Measurements from ENCODE around the gene PILRB. TPM values are rescaled to one million over a fixed set of nuclear protein-coding genes. Genes with fewer than 3 reads are reported as not detected.
"Not testable (repeated sequence)": the region's sequence is repeated elsewhere in the genome, so short reads cannot be mapped to it uniquely, and the experiment has no call there.

PILRB gene
- total RNA-seq, 1 donor from 2014 or later = 40.1 TPM

DNA sequence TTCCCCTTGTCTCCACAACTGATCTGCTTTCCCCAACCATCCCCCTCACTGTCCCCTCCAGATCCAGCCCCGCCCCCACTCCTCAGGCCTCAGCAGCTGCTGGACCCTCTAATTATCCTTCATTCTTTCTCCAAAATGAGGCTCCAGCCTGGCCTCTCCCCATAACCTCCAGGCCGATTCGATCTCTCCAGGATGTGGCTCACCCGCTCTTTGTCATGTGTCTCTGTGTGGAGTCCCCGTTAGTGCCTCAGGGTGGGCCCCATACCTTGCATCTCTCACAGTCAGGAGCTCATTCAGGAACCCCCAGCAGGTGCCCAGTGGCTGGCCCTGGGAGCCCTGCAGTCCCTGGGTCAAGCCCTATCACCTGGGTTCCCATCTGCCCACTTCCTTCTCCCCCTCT lies 16.7 kb downstream of the PILRB start:
- no peaks in the 10 kb centered on the region for H3K36me3 Mint-ChIP-seq (ENCODE audit: low read depth, unreplicated experiment)
- H3K4me1 Mint-ChIP-seq (ENCODE audit: unreplicated experiment) = peaks cover 12% of the 10 kb centered on the region
- H3K27ac Mint-ChIP-seq (ENCODE audit: unreplicated experiment) = peak overlapping the region; percentile 13
- H3K27me3 Mint-ChIP-seq (ENCODE audit: unreplicated experiment) = peaks cover 10% of the 10 kb centered on the region
- H3K4me3 Mint-ChIP-seq (ENCODE audit: unreplicated experiment) = no peak overlapping the region
- DNase-seq (ENCODE audit: low spot score) = no peak
- TF ChIP-seq, protein P1, sequence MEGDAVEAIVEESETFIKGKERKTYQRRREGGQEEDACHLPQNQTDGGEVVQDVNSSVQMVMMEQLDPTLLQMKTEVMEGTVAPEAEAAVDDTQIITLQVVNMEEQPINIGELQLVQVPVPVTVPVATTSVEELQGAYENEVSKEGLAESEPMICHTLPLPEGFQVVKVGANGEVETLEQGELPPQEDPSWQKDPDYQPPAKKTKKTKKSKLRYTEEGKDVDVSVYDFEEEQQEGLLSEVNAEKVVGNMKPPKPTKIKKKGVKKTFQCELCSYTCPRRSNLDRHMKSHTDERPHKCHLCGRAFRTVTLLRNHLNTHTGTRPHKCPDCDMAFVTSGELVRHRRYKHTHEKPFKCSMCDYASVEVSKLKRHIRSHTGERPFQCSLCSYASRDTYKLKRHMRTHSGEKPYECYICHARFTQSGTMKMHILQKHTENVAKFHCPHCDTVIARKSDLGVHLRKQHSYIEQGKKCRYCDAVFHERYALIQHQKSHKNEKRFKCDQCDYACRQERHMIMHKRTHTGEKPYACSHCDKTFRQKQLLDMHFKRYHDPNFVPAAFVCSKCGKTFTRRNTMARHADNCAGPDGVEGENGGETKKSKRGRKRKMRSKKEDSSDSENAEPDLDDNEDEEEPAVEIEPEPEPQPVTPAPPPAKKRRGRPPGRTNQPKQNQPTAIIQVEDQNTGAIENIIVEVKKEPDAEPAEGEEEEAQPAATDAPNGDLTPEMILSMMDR (IDR thresholded peaks at IDR 0.05; ENCODE audit: unreplicated experiment) = no peak
- no peaks in the 10 kb centered on the region for H3K9me3 Mint-ChIP-seq (ENCODE audit: unreplicated experiment)

- no peaks in the 10 kb centered on the region for H3K9me3 Mint-ChIP-seq (ENCODE audit: unreplicated experiment)
- peaks cover 10% of the 10 kb centered on the region for H3K27me3 Mint-ChIP-seq (ENCODE audit: unreplicated experiment)
- TF ChIP-seq, protein P1 (IDR thresholded peaks at IDR 0.05; ENCODE audit: unreplicated experiment) = no peak
- peaks cover 18% of the 10 kb centered on the region for H3K4me1 Mint-ChIP-seq (ENCODE audit: unreplicated experiment)
- no peak overlapping the region for H3K4me3 Mint-ChIP-seq (ENCODE audit: unreplicated experiment)
- no peaks in the 10 kb centered on the region for H3K36me3 Mint-ChIP-seq (ENCODE audit: low read depth, unreplicated experiment)
- H3K27ac Mint-ChIP-seq (ENCODE audit: unreplicated experiment) = no peak overlapping the region
- no peak for DNase-seq (ENCODE audit: low spot score)
Observed at GRCh38 chr7:100376066-100376465, 18.1 kb downstream of the PILRB start.

- TF ChIP-seq, protein P1 (IDR thresholded peaks at IDR 0.05; ENCODE audit: unreplicated experiment) = no peak
- H3K4me3 Mint-ChIP-seq (ENCODE audit: unreplicated experiment) = no peak overlapping the region
Observed at GRCh38 chr7:100378114-100378755, 20.3 kb downstream of the PILRB start.

DNA sequence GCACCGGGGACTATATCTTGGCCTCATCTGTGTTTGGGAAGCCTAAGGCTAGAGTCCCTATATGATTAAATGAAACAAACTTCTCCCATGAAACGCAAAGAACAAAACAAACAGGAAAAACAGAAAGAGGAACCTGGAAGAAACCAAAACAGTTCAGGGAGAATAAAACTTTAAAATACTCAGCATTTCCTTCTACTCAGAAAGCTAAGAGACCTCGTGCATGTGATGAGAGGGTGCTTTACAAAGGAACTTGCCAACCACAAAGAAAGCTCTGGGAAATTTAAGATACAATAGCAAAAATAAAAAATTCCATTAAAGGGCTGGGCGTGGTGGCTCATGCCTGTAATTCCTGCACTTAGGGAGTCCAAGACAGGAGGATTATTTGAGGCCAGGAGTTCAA lies 22.3 kb downstream of the PILRB start:
- H3K27me3 Mint-ChIP-seq (ENCODE audit: unreplicated experiment) = peaks cover 4% of the 10 kb centered on the region
- H3K4me3 Mint-ChIP-seq (ENCODE audit: unreplicated experiment) = peak overlapping the region; percentile 62
- DNase-seq (ENCODE audit: low spot score) = no peak
- peaks cover 9% of the 10 kb centered on the region for H3K36me3 Mint-ChIP-seq (ENCODE audit: low read depth, unreplicated experiment)
- H3K27ac Mint-ChIP-seq (ENCODE audit: unreplicated experiment) = peak overlapping the region; percentile 11
- TF ChIP-seq, protein P1 (IDR thresholded peaks at IDR 0.05; ENCODE audit: unreplicated experiment) = no peak
- peaks cover 33% of the 10 kb centered on the region for H3K4me1 Mint-ChIP-seq (ENCODE audit: unreplicated experiment)
- H3K9me3 Mint-ChIP-seq (ENCODE audit: unreplicated experiment) = no peaks in the 10 kb centered on the region

More at GRCh38 chr7:100378114-100378755, 20.3 kb downstream of the PILRB start:
- H3K36me3 Mint-ChIP-seq (ENCODE audit: low read depth, unreplicated experiment) = peaks cover 8% of the 10 kb centered on the region
- no peaks in the 10 kb centered on the region for H3K9me3 Mint-ChIP-seq (ENCODE audit: unreplicated experiment)
- no peak for DNase-seq (ENCODE audit: low spot score)
- no peak overlapping the region for H3K27ac Mint-ChIP-seq (ENCODE audit: unreplicated experiment)
- peaks cover 24% of the 10 kb centered on the region for H3K4me1 Mint-ChIP-seq (ENCODE audit: unreplicated experiment)
- peaks cover 8% of the 10 kb centered on the region for H3K27me3 Mint-ChIP-seq (ENCODE audit: unreplicated experiment)

DNA sequence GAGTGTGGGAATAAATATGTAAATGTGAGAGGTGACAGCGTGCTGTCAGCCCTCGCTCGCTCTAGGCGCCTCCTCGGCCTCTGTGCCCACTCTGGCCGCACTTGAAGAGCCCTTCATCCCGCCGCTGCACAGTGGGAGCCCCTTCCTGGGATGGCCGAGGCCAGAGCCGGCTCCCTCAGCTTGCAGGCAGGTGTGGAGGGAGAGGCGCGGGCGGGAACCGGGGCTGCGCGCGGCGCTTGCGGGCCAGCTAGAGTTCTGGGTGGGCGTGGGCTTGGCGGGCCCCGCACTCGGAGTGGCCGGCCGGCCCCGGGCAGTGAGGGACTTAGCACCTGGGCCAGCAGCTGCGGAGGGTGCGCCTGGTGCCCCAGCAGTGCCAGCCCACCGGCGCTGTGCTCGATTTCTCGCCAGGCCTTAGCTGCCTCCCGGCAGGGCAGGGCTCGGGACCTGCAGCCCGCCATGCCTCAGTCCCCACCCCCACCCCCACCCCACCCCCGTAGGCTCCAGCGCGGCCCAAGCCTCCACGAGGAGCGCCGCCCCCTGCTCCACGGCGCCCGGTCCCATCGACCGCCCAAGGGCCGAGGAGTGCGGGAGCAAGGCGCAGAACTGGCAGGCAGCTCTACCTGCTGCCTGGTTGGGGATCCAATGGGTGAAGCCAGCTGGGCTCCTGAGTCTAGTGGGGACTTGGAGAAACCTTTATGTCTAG lies 23.8 kb downstream of the PILRB start:
- H3K4me1 Mint-ChIP-seq (ENCODE audit: unreplicated experiment) = peaks cover 25% of the 10 kb centered on the region
- not testable (repeated sequence) for DNase-seq (ENCODE audit: low spot score); H3K36me3 Mint-ChIP-seq (ENCODE audit: low read depth, unreplicated experiment); H3K27me3 Mint-ChIP-seq (ENCODE audit: unreplicated experiment); H3K4me3 Mint-ChIP-seq (ENCODE audit: unreplicated experiment); H3K9me3 Mint-ChIP-seq (ENCODE audit: unreplicated experiment); H3K27ac Mint-ChIP-seq (ENCODE audit: unreplicated experiment)

- not testable (repeated sequence) for DNase-seq (ENCODE audit: low spot score); H3K27me3 Mint-ChIP-seq (ENCODE audit: unreplicated experiment); H3K36me3 Mint-ChIP-seq (ENCODE audit: low read depth, unreplicated experiment); H3K9me3 Mint-ChIP-seq (ENCODE audit: unreplicated experiment)
- Mint-ChIP-seq H3K4me1 (ENCODE audit: unreplicated experiment) (peaks cover 25% of the 10 kb centered on the region), H3K27ac (ENCODE audit: unreplicated experiment) (peak overlapping the region; percentile 72), H3K4me3 (ENCODE audit: unreplicated experiment) (peak overlapping the region; percentile 22)
Observed at GRCh38 chr7:100382234-100382853, 24.4 kb downstream of the PILRB start.
